ENCODE measurements around the gene GPC5.

GPC5 gene

GRCh38 chr13:91539286-91540157 is 141.1 kb downstream of the GPC5 start:
- no peak for DNase-seq (ENCODE audit: low spot score)

DNA sequence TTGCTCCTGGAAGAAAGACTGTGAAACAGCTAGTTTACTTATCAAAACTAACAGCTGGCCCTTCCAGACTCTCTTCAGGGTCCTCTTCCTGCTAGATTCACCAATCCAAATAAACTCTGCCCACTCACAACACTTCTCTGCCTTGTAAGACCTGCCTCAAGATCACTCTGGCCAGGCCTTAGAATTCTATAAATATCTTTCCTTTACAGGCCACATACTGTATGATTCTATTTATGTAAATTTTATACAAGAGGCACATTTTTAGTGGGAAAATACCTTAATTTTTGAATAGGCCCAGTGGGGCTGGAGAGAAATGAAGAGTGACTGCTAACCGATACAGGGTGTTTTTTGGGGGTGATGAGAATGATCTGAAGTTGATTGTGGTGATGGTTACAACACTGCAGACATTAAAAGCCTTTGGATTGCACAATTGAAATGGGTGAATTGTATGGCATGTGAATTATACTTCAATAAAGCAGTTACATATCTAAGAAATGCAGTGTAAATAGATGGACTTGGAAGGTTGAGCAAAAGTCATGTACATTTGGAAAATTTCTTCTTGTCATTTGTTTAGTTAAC is 141.8 kb downstream of the GPC5 start:
- no peak for DNase-seq (ENCODE audit: low spot score)

DNA sequence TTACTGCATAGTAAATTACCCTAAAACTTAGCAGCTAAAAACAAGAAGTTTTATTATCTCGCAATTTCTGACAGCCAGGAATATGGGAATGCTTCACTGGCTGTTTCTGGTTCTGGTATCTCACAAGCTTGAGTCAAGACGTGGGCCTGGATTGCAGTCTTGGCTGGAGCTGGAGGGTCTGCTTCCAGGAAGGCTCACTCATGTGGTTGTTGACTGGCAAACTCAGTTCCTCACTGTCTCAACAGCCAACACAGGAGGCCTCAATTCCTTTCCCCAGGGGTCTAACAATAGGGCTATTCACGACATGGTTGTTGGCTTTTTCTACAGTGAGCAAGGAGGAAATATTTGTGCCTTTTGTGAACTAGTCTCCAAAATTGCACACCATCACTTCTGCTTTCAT is 146.3 kb downstream of the GPC5 start:
- no peak for DNase-seq (ENCODE audit: low spot score)

GRCh38 chr13:91546900-91547299 is 148.5 kb downstream of the GPC5 start:
- no peak for DNase-seq (ENCODE audit: low spot score)

- no peak for DNase-seq (ENCODE audit: low spot score)
Observed at GRCh38 chr13:91553584-91553983, 155.2 kb downstream of the GPC5 start.

DNA sequence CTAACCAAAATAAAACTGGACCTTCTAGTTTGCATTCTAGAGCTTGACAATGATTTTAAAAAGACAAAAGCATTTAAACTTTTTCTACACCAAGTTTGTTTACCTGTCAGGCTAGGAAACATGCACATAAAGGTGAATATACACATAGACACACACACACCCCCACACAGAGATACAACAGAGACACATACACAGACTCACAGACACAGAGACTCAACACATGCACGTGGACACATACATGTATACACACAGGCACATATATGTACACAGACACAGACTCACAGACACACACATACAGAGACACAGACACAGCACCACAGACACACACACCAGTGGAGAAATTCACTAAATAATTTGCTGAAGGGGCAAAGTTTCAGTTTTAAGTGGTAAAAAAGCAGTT is 155.7 kb downstream of the GPC5 start:
- DNase-seq (ENCODE audit: low spot score), result no peak

DNA sequence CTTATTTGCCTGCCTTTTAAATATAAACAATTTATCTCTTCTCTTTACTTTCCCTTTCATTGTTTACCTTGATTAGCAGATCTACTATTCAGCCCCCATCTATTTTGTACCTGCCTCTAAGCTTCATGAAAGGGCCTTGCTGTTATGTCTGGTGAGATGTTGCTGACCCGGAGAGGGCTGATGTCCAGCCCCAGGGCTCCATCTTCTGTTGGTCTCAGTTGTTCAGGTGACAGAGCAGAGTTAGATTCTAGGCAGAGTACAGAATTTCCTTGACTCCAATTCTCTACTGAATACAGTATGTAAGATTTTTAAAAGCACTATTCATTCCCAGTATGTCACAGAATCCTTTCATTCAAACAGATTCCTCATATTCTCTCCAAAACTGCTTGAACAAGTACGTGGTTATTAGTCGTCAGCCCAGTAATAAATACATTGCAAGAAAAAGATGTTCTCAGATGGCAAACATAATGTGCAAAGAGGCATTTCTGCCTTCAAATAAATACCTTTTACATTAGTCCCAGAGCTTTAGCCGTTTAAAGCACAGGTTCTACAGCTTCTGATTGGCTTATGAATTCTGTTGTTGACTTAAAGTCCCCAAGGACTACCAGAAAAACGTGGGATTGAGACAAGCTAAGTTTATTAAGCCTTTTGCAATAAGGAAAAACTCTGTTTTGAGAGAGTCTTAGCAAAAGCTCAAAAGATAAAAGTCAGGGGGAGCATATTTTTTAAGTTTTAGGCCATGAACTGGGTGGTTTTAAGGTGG is 159.1 kb downstream of the GPC5 start:
- DNase-seq (ENCODE audit: low spot score), result no peak

DNA sequence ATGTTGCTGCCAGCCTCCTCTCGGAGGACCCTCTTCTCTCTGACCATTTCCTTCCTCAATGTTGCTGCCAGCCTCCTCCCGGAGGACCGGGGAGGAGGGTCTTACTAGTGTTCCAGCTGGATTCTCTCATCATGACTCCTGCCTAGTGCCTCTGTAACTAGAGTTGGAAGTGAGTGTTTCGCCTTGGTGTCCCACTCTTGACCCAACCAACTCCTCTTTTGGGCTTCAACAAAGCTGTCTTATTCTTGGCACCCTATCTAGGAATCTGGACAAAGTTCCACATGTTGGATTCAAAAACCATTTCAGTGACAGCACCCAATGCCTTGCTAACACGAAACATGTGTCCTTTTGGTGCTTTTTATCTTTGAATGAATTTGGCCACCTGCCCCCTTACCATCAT is 165.4 kb downstream of the GPC5 start:
- no peak for DNase-seq (ENCODE audit: low spot score)

DNA sequence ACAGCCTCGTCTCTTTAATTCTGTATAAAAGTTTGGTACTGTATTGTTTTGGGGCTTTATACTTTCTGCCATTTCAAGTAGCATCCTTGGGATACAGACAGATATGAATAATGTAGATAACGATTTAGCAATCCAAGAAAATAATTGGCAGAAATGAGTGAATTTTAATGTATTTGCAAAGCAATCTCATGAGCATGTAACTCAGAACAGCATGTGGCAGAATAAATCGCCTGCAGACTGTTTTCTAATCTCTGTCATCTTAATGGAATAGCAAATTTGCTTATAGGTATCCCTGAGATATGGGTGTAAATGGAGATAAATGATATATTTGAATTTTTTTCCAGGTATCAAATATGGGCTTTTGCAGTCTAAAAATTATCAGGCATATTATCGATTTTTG is 166.0 kb downstream of the GPC5 start:
- no peak for DNase-seq (ENCODE audit: low spot score)

- no peak for DNase-seq (ENCODE audit: low spot score)
Observed at GRCh38 chr13:91565296-91565695, 166.9 kb downstream of the GPC5 start.

DNA sequence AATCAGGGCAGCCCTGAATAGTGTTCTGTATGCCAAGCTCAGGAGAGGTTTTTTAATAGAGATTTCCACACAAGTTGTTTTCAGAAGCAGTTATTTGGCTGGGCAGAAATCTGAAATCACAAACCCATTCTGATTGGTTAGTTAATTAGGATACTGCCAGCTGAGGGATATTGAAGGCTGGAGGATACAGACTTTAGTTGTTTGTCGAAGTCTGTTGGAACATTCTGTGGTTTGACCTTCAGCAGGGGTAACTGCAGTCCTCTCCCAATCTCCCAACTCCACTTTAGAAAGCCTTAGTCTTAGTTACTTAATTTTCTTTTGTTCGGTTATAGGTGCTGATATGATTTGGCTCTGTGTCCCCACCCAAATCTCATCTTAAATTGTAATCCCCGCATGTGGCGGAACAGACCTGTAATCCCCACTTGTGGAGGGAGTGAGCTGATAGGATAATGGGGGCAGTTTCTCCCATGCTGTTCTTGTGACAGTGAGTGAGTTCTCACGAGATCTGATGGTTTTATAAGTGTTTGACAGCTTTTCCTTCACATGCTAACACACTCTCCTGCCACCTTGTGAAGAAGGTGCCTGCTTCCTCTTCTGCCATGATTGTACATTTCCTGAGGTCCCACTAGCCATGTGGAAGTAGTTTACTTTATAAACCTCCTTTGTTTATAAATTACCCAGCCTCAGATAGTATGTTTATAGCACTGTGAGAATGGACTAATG is 169.2 kb downstream of the GPC5 start:
- DNase-seq (ENCODE audit: low spot score), result no peak

- DNase-seq (ENCODE audit: low spot score), result no peak
Observed at GRCh38 chr13:91571681-91572080, 173.3 kb downstream of the GPC5 start.

DNA sequence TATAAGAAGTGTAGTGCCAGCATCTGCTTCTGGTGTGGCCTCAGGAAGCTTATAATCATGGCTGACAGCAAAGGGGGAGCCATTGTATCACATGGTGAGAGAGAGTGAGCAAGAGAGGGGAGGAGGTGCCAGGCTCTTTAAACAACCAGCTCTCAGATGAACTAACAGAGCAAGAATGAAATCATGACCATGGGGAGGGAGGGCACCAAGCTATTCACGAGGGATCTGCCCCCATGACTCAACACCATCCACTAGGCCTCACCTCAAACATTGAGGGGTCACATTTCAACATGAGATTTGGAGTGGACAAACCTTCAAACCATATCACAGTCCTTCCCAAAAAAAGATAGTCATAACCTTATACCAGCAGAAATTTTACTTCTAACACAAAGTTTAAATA is 174.0 kb downstream of the GPC5 start:
- DNase-seq (ENCODE audit: low spot score), result no peak

DNA sequence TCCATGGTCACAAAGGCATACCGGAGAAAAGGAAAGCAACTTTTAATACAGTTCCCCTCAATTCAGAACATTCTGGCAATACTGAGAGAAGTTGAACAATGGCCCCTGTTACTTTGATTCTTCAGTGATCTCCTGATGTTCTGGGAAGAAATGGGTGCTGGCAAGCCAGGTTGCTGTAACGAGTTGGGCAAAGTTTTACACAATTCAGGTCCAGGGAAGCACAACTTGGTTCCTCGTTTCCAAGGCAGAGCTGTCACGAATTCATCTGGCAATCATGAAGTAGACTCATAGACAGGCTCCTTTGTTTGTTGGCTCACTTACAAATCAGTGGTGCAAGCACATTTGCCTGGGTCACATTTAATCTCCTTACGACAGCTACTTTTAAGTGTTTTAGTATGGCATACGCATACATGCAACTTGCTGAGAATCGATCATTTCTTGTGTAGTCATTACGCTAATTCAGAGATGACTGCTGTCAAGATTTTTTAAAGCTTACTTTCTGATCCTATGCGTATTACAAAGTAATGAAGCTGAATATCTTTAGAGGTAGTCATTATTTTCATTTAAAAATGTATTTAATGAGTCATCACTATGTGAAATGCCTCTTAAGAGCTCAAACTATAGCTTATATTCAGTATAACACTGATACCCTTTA is 174.7 kb downstream of the GPC5 start:
- DNase-seq (ENCODE audit: low spot score), result no peak

DNA sequence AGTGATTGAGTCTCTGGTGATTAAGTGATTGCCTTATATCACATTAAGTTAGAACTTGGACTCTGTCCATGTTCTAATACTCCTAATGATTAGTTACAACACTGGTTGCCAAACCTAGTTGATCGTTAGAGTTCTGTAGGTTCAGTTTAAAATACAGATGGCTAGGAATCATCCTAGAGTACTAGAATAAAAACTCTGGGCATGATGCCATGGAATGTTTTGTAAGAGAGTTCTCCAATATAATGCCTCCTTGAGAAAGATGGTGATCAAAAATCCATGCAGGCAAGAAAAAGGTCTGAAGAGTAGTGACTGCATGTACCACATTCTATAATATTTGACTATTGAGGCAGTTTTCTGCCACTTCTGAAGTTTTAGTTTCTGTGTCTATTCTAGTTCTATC is 176.3 kb downstream of the GPC5 start:
- DNase-seq (ENCODE audit: low spot score), result no peak

- DNase-seq (ENCODE audit: low spot score), result no peak
Observed at GRCh38 chr13:91576590-91576989, 178.2 kb downstream of the GPC5 start.

DNA sequence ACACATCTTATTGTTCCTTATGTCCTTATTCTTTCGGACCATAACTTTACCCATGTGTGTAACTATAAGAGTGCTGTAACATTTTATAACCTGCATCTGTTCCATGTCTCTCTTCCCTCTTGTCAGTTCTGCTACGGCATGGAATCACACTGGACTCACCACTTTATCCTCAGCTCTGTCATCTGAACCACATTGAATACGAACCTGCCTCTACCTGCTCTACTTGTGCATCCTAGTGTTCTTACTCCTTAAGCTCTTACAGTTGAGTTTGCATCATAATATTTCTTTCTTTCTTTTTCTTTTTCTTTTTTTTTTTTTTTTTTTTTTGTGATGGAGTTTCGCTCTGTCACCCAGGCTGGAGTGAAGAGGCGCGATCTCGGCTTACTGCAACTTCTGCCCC is 180.9 kb downstream of the GPC5 start:
- DNase-seq (ENCODE audit: low spot score), result no peak

DNA sequence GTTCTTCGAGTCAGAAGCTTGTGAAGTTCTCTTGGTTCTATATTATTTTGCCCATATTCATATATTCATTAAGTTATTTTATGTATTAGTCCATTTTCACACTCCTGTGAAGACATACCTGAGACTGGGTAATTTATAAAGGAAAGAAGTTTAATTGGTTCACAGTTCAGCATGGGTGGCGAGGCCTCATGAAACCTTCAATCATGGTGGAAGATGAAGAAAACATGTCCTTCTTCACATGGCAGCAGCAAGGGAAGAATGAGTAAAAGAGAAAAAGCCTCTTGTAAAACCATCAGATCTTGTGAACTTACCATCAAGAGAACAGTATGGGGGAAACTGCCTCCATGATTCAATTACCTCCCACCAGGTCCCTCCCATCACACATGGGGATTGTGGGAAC is 182.3 kb downstream of the GPC5 start:
- DNase-seq (ENCODE audit: low spot score), result no peak

- DNase-seq (ENCODE audit: low spot score), result no peak
Observed at GRCh38 chr13:91586609-91587008, 188.2 kb downstream of the GPC5 start.

DNA sequence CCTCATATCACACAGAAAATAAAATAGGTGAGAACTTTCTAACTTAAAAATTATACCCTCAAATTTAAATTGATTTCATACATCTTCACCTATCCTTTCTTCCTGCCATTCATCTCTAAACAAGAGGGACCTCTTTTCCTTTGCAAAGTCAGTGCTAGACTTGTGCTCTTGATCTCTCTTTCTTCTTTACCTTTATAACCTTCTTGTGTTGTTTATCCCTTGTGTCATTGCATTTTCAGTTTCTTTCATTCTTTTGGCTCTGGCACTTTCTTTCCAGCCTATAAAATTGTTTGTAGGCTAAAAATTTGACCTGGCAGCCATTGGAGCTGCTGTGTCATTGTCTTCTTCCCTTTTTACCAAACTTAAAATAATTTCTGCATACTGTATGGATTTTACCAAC is 190.1 kb downstream of the GPC5 start:
- DNase-seq (ENCODE audit: low spot score), result no peak

GRCh38 chr13:91592056-91593014 is 193.9 kb downstream of the GPC5 start:
- DNase-seq (ENCODE audit: low spot score), result no peak
